Esophagus muscularis mucosa (tissue), 4 donors: Measurements from ENCODE around the gene AGAP1. TPM values are rescaled to one million over a fixed set of nuclear protein-coding genes. Genes with fewer than 3 reads are reported as not detected.
A peak's percentile ranks its signal among the peaks of the same experiment; 100 is the strongest.

Source experiments
- DNase-seq: peaks from one replicate; pipeline ENCODE4 v3.0.0-alpha.2; 2017; ENCODE audit errors: extremely low spot score
- H3K27ac ChIP-seq, 4 donors: fragments of 200-600 bp; sonication (generic); replicated peaks in 1 of 4; 1 replicate in 3 of 4; 2 replicates in 1 of 4; pipeline ENCODE4 v1.5.1; 2016 to 2019; ENCODE audit warnings: mild to moderate bottlenecking in 1 of 4
- H3K27me3 ChIP-seq, 4 donors: fragments of 200-600 bp; sonication (generic); one replicate each; pipeline versions ENCODE4 v1.5.1 to v1.6.0; 2016 to 2019
- H3K36me3 ChIP-seq, 4 donors: fragments of 200-600 bp; sonication (generic); one replicate each; pipeline ENCODE4 v1.5.1; 2016 to 2019
- H3K4me1 ChIP-seq, 4 donors: fragments of 200-600 bp; sonication (generic); one replicate each; pipeline ENCODE4 v1.5.1; 2016 to 2019
- H3K4me3 ChIP-seq, 4 donors: fragments of 200-600 bp; sonication (generic); 1 replicate in 2 of 4; 2 replicates in 2 of 4; pipeline ENCODE4 v1.5.1; 2016 to 2019; ENCODE audit warnings: mild to moderate bottlenecking in 4 of 4, moderate library complexity in 1 of 4
- H3K9me3 ChIP-seq, 4 donors: fragments of 200-600 bp; sonication (generic); 1 replicate in 3 of 4; 2 replicates in 1 of 4; pipeline ENCODE4 v1.5.1; 2016 to 2019
- CTCF ChIP-seq, 3 experiments: fragments of 200-600 bp in 2 of 3; fragments of 450-650 bp in 1 of 3; sonication (generic) in 2 of 3; IDR thresholded peaks; one replicate each; pipeline ENCODE4 v1.5.1; 2017 to 2019; ENCODE audit warnings: antibody characterized with exemption in 3 of 3, mild to moderate bottlenecking in 2 of 3, moderate library complexity in 1 of 3
- EP300 ChIP-seq: sonication (generic); formaldehyde crosslinking; IDR thresholded peaks from one replicate; pipeline ENCODE4 v1.6.1; 2017; ENCODE audit warnings: antibody characterized with exemption
- POLR2A ChIP-seq: fragments of 450-650 bp; IDR thresholded peaks from one replicate; pipeline ENCODE4 v1.6.1; 2017; ENCODE audit warnings: antibody characterized with exemption, moderate library complexity, mild to moderate bottlenecking, low read depth
- POLR2AphosphoS5 ChIP-seq, 2 donors: sonication (generic); formaldehyde crosslinking; IDR thresholded peaks; one replicate each; pipeline ENCODE4 v1.6.1; 2017; ENCODE audit warnings: antibody characterized with exemption in 2 of 2
- WGBS: methylation state at CpG from one replicate; pipeline ENCODE4 v1.1.5; 2018; 5-methylcytosine and 5-hydroxymethylcytosine counted together
- intact Hi-C: fragments of 100-400 bp; cut with DNase I; formaldehyde crosslinking; loops from one replicate; pipeline ENCODE4 v1.15.1; 2023
- total RNA-seq, 4 donors: library from RNA; depleted of rRNA; stranded (reverse); fragments of >200 nt; gene quantifications; one replicate each; pipeline versions ENCODE4 v1.1.0 to v1.2.1, GENCODE V29; 2016

The AGAP1 gene
- total RNA-seq, 4 donors from 2014 or later = 37.9 to 62.4 (median 47.2) TPM

GRCh38 chr2:235721625-235722024 is 227.8 kb downstream of the AGAP1 start:
- H3K4me1 ChIP-seq = peaks cover 17 to 50% (median 42%) of the 10 kb centered on the region in 4 donors
- no peak for DNase-seq

GRCh38 chr2:235722869-235723268 is 229.0 kb downstream of the AGAP1 start:
- Histone ChIP-seq H3K27ac (no peak overlapping the region), H3K36me3 (peaks cover 0 to 9% (median 4%) of the 10 kb centered on the region in 4 donors), H3K9me3 (no peaks in the 10 kb centered on the region), H3K27me3 (no peaks in the 10 kb centered on the region), H3K4me3 (no peak overlapping the region), H3K4me1 (peaks cover 17 to 46% (median 43%) of the 10 kb centered on the region in 4 donors)
- intact Hi-C loops = no loop called here
- TF ChIP-seq EP300 (no peak), CTCF (IDR thresholded peaks at IDR 0.05) (no peak), POLR2AphosphoS5 (IDR thresholded peaks at IDR 0.05) (no peak), POLR2A (no peak)
- 81% methylated on average over 7 of the region's 7 CpGs for WGBS
- DNase-seq = no peak

More at GRCh38 chr2:235721625-235722024, 227.8 kb downstream of the AGAP1 start:
- Histone ChIP-seq H3K9me3 (no peaks in the 10 kb centered on the region), H3K4me3 (no peak overlapping the region), H3K36me3 (peaks cover 0 to 9% (median 4%) of the 10 kb centered on the region in 4 donors), H3K27ac (no peak overlapping the region), H3K27me3 (no peaks in the 10 kb centered on the region)
- TF ChIP-seq POLR2A (no peak), EP300 (no peak), POLR2AphosphoS5 (IDR thresholded peaks at IDR 0.05) (no peak), CTCF (IDR thresholded peaks at IDR 0.05) (no peak)
- intact Hi-C loops = no loop called here
- WGBS = 97% methylated on average over 3 of the region's 3 CpGs

GRCh38 chr2:235723371-235723770 is 229.5 kb downstream of the AGAP1 start:
- no peaks in the 10 kb centered on the region for H3K27me3 ChIP-seq
- TF ChIP-seq EP300 (no peak), POLR2A (no peak)
- intact Hi-C loops = no loop called here
- H3K4me1 ChIP-seq = peaks cover 17 to 50% (median 45%) of the 10 kb centered on the region in 4 donors
- WGBS = 94% methylated on average over 6 of the region's 6 CpGs
- H3K36me3 ChIP-seq = peaks cover 0 to 5% (median 2%) of the 10 kb centered on the region in 4 donors
- no peak overlapping the region for H3K4me3 ChIP-seq
- DNase-seq = no peak
- peak overlapping the region; percentile 69 to 78 (median 78) for H3K27ac ChIP-seq
- H3K9me3 ChIP-seq = no peaks in the 10 kb centered on the region

GRCh38 chr2:235723811-235724465 is 230.1 kb downstream of the AGAP1 start:
- Histone ChIP-seq H3K27ac (peak overlapping the region; percentile 69 to 78 (median 78)), H3K4me3 (peak overlapping the region in 1 of 4 donors; percentile 18), H3K4me1 (peaks cover 17 to 56% (median 50%) of the 10 kb centered on the region in 4 donors), H3K27me3 (no peaks in the 10 kb centered on the region), H3K36me3 (no peaks in the 10 kb centered on the region), H3K9me3 (no peaks in the 10 kb centered on the region)
- intact Hi-C loops = no loop called here
- DNase-seq = no peak
- WGBS = 84% methylated on average over 15 of the region's 16 CpGs
- TF ChIP-seq CTCF (IDR thresholded peaks at IDR 0.05) (no peak), POLR2AphosphoS5 (IDR thresholded peaks at IDR 0.05) (no peak), EP300 (no peak), POLR2A (no peak)

GRCh38 chr2:235725016-235725489 is 231.2 kb downstream of the AGAP1 start:
- TF ChIP-seq POLR2AphosphoS5 (IDR thresholded peaks at IDR 0.05) = peak; percentile 43 to 71
- TF ChIP-seq POLR2A = no peak
- Histone ChIP-seq H3K36me3 (no peaks in the 10 kb centered on the region), H3K4me3 (peak overlapping the region in 2 of 4 donors; percentile 18 to 24), H3K27ac (peak overlapping the region; percentile 69 to 78 (median 78)), H3K27me3 (no peaks in the 10 kb centered on the region), H3K4me1 (peaks cover 17 to 65% (median 59%) of the 10 kb centered on the region in 4 donors), H3K9me3 (no peaks in the 10 kb centered on the region)
- no peak for DNase-seq
- 26% methylated on average over 8 of the region's 8 CpGs for WGBS
- intact Hi-C loops = no loop called here
